Hepatocyte (in vitro differentiated cells): ENCODE measurements around the gene VPS41.

Source experiments
- EZH2 ChIP-seq: fragments of 200-600 bp; sonication (generic); IDR thresholded peaks from 2 replicates; pipeline ENCODE4 v1.6.1; 2016; ENCODE audit warnings: antibody characterized with exemption, mild to moderate bottlenecking, borderline replicate concordance
- EZH2phosphoT487 ChIP-seq: fragments of 200-600 bp; sonication (generic); IDR thresholded peaks from one replicate; pipeline ENCODE4 v1.6.1; 2018; ENCODE audit warnings: antibody characterized with exemption, mild to moderate bottlenecking, low read depth, moderate library complexity; ENCODE audit not compliant: unreplicated experiment, severe bottlenecking
- TF ChIP-seq, protein P1 (sequence below): fragments of 200-600 bp; sonication (generic); IDR thresholded peaks from 2 replicates; pipeline ENCODE4 v1.5.1; 2016; ENCODE audit warnings: antibody characterized with exemption, mild to moderate bottlenecking; ENCODE audit not compliant: poor library complexity

DNA sequence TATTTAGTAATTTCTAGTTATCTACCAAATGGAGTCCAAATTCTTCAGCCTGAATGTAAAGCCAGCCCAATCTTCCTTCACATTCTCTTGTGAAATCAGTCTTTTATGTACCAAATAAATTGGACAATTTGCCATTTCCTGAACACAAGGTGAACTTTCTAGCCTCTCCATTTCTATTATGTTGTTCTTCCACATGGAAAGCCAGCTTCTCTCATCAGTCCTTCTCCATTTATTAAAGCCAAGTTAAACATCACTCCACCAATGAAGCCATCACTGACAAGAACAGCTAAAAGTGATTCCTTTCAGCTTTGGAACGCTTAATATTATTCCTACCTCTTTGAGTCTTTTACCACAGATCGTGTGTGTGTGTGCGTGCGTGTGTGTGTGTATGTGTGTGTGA is 88.4 kb downstream of the VPS41 start:
- TF ChIP-seq, protein P1, sequence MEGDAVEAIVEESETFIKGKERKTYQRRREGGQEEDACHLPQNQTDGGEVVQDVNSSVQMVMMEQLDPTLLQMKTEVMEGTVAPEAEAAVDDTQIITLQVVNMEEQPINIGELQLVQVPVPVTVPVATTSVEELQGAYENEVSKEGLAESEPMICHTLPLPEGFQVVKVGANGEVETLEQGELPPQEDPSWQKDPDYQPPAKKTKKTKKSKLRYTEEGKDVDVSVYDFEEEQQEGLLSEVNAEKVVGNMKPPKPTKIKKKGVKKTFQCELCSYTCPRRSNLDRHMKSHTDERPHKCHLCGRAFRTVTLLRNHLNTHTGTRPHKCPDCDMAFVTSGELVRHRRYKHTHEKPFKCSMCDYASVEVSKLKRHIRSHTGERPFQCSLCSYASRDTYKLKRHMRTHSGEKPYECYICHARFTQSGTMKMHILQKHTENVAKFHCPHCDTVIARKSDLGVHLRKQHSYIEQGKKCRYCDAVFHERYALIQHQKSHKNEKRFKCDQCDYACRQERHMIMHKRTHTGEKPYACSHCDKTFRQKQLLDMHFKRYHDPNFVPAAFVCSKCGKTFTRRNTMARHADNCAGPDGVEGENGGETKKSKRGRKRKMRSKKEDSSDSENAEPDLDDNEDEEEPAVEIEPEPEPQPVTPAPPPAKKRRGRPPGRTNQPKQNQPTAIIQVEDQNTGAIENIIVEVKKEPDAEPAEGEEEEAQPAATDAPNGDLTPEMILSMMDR: no peak
- TF ChIP-seq EZH2: no peak
- TF ChIP-seq EZH2phosphoT487: no peak
